GM18517 (cell line): Measurements from ENCODE around the gene GTF3C5.
"Not testable (repeated sequence)": the region's sequence is repeated elsewhere in the genome, so short reads cannot be mapped to it uniquely, and the experiment has no call there.

Source experiments
- ATAC-seq: cut with Tn5 transposase; IDR thresholded peaks from one replicate; pipeline ENCODE4 v1.9.1; 2021; ENCODE audit warnings: mild to moderate bottlenecking, moderate library complexity; ENCODE audit not compliant: unreplicated experiment

Gene GTF3C5

GRCh38 chr9:133086894-133087293 is 56.1 kb downstream of the GTF3C5 start:
- ATAC-seq: no peak

GRCh38 chr9:133087429-133088145 is 56.8 kb downstream of the GTF3C5 start:
- ATAC-seq: no peak

GRCh38 chr9:133088146-133088750 is 57.5 kb downstream of the GTF3C5 start:
- no peak for ATAC-seq

GRCh38 chr9:133088756-133089155 is 58.0 kb downstream of the GTF3C5 start:
- ATAC-seq: no peak

- no peak for ATAC-seq
These were observed 58.5 kb downstream of the GTF3C5 start for GRCh38 chr9:133089271-133089671.

GRCh38 chr9:133090187-133090586 is 59.4 kb downstream of the GTF3C5 start:
- ATAC-seq: no peak

- no peak for ATAC-seq
These were observed 60.1 kb downstream of the GTF3C5 start for GRCh38 chr9:133090752-133091385.

- not testable (repeated sequence) for ATAC-seq
These were observed 63.6 kb downstream of the GTF3C5 start for GRCh38 chr9:133094351-133094750.

GRCh38 chr9:133094842-133095393 is 64.1 kb downstream of the GTF3C5 start:
- ATAC-seq: no peak

GRCh38 chr9:133098104-133098754 is 67.4 kb downstream of the GTF3C5 start:
- no peak for ATAC-seq

GRCh38 chr9:133098871-133099270 is 68.1 kb downstream of the GTF3C5 start:
- no peak for ATAC-seq

- no peak for ATAC-seq
These were observed 69.1 kb downstream of the GTF3C5 start for GRCh38 chr9:133099726-133100505.

- ATAC-seq: no peak
These were observed 69.9 kb downstream of the GTF3C5 start for GRCh38 chr9:133100506-133101355.

- ATAC-seq: no peak
These were observed 70.8 kb downstream of the GTF3C5 start for GRCh38 chr9:133101356-133102189.

- no peak for ATAC-seq
These were observed 71.6 kb downstream of the GTF3C5 start for GRCh38 chr9:133102190-133103021.

- no peak for ATAC-seq
These were observed 72.6 kb downstream of the GTF3C5 start for GRCh38 chr9:133103183-133103986.

- ATAC-seq: no peak
These were observed 73.2 kb downstream of the GTF3C5 start for GRCh38 chr9:133103987-133104505.
